ENCODE measurements around the gene SLC66A2. TPM values are rescaled to one million over a fixed set of nuclear protein-coding genes. Genes with fewer than 3 reads are reported as not detected.

SLC66A2 gene
- total and polyA plus RNA-seq, 10 of the 15 experiments (the other 5 are each of a cell fraction or from before 2014, with no cell fraction given), result 0.69 to 42.5 (median 14.8) TPM

- H4K20me1 ChIP-seq (ENCODE audit: control insufficient read depth, insufficient read depth), result no peaks in the 10 kb centered on the region
- in situ Hi-C loops (cut with MboI), result no loop called here
- H3K4me2 ChIP-seq (ENCODE audit: control insufficient read depth, insufficient read depth), result no peak overlapping the region
- H3K9ac ChIP-seq (ENCODE audit: control insufficient read depth, insufficient read depth, low read length), result no peak overlapping the region
- no peaks in the 10 kb centered on the region for H3K4me1 ChIP-seq (ENCODE audit: control insufficient read depth, insufficient read depth, low read length)
- H2AFZ ChIP-seq (ENCODE audit: control insufficient read depth, low read depth, low read length), result no peak overlapping the region
- H3K79me2 ChIP-seq (ENCODE audit: control insufficient read depth, insufficient read depth, low read length), result no peaks in the 10 kb centered on the region
- H3K27me3 ChIP-seq (replicated peaks in 1 of 2; ENCODE audit: control insufficient read depth in 2 of 2, insufficient read depth in 2 of 2, low read length in 1 of 2), result no peaks in the 10 kb centered on the region
- SMC1A ChIA-PET (ENCODE audit: uncharacterized antibody, unreplicated experiment), result no interaction called here
- 90% methylated on average over 36 of the region's 68 CpGs for WGBS (ENCODE audit: insufficient coverage, insufficient replicate concordance, low lambda C conversion rate, missing lambda C conversion rate)
- peaks cover 2% of the 10 kb centered on the region; the same call in 2 of the 3 replicates for H3K9me3 ChIP-seq (replicated peaks; ENCODE audit: control insufficient read depth, insufficient read depth, low read length)
- no peak for TF ChIP-seq MLLT1 (IDR thresholded peaks at IDR 0.05)
- 0 out of 2 replicates have a peak, but pooled peaks have one; percentile 14 for TF ChIP-seq TCF3 (IDR thresholded peaks at IDR 0.05; ENCODE audit: borderline replicate concordance, insufficient read depth, low read depth, low read length)
- DNase-seq (ENCODE audit: low read depth, low spot score), result no peak
- no TSS peak for BruUV-seq (replicated peaks)
- no peaks in the 10 kb centered on the region for H3K36me3 ChIP-seq (ENCODE audit: control insufficient read depth in 2 of 2, insufficient read depth in 2 of 2, low read length in 1 of 2)
- H3K4me3 ChIP-seq, result no peak overlapping the region
- RAD21 ChIA-PET (ENCODE audit: unreplicated experiment), result no interaction called here
- CTCF ChIA-PET, result interaction anchor here (0.6 kb wide), 1 partner anchor 55 kb away, joined by 3 read pairs; no protein-coding TSS in a partner anchor
- FAIRE-seq, result no peak
- H3K27ac ChIP-seq (ENCODE audit: control insufficient read depth, insufficient read depth), result no peak overlapping the region
- intact Hi-C loops (cut with micrococcal nuclease; ENCODE audit: unreplicated experiment), result no loop called here
- POLR2A ChIA-PET, result no interaction called here
- no peak for ATAC-seq
Observed at GRCh38 chr18:79882522-79883241, 68.8 kb downstream of the SLC66A2 start.

GRCh38 chr18:79881695-79882094 is 69.8 kb downstream of the SLC66A2 start:
- DNase-seq (ENCODE audit: low read depth, low spot score) (no peak), ATAC-seq (no peak), FAIRE-seq (no peak)
- intact Hi-C loops (cut with micrococcal nuclease; ENCODE audit: unreplicated experiment), result no loop called here
- no peaks in the 10 kb centered on the region for H3K4me1 ChIP-seq (ENCODE audit: control insufficient read depth, insufficient read depth, low read length)
- in situ Hi-C loops (cut with MboI), result no loop called here
- H3K4me2 ChIP-seq (ENCODE audit: control insufficient read depth, insufficient read depth), result no peak overlapping the region
- no peaks in the 10 kb centered on the region; the same call in 1 of the 3 replicates for H3K9me3 ChIP-seq (replicated peaks; ENCODE audit: control insufficient read depth, insufficient read depth, low read length)
- WGBS (ENCODE audit: insufficient coverage, insufficient replicate concordance, low lambda C conversion rate, missing lambda C conversion rate), result 52% methylated on average over 11 of the region's 11 CpGs
- H3K4me3 ChIP-seq, result no peak overlapping the region
- H3K79me2 ChIP-seq (ENCODE audit: control insufficient read depth, insufficient read depth, low read length), result no peaks in the 10 kb centered on the region
- H2AFZ ChIP-seq (ENCODE audit: control insufficient read depth, low read depth, low read length), result no peak overlapping the region
- POLR2A ChIA-PET, result no interaction called here
- BruUV-seq (replicated peaks), result no TSS peak
- no peaks in the 10 kb centered on the region for H3K36me3 ChIP-seq (ENCODE audit: control insufficient read depth in 2 of 2, insufficient read depth in 2 of 2, low read length in 1 of 2)
- no peak overlapping the region for H3K27ac ChIP-seq (ENCODE audit: control insufficient read depth, insufficient read depth)
- no peaks in the 10 kb centered on the region for H4K20me1 ChIP-seq (ENCODE audit: control insufficient read depth, insufficient read depth)
- CTCF ChIA-PET, result no interaction called here
- no peak for TF ChIP-seq ZBTB4 (CRISPR knock-in tag; IDR thresholded peaks at IDR 0.05)
- RAD21 ChIA-PET (ENCODE audit: unreplicated experiment), result no interaction called here
- no peaks in the 10 kb centered on the region for H3K27me3 ChIP-seq (replicated peaks in 1 of 2; ENCODE audit: control insufficient read depth in 2 of 2, insufficient read depth in 2 of 2, low read length in 1 of 2)
- no peak overlapping the region for H3K9ac ChIP-seq (ENCODE audit: control insufficient read depth, insufficient read depth, low read length)
- SMC1A ChIA-PET (ENCODE audit: uncharacterized antibody, unreplicated experiment), result no interaction called here

Data from GM12878 (cell line).